ENCODE measurements around the gene HTT-AS.

GRCh38 chr4:3075652-3075981 lies 1.3 kb upstream of the HTT-AS start:
- TF ChIP-seq, protein P1, sequence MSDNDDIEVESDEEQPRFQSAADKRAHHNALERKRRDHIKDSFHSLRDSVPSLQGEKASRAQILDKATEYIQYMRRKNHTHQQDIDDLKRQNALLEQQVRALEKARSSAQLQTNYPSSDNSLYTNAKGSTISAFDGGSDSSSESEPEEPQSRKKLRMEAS (IDR thresholded peaks at IDR 0.05; ENCODE audit: low read depth, low read length), result no peak
- no peak for TF ChIP-seq CTCF (IDR thresholded peaks at IDR 0.05; ENCODE audit: low read depth, low read length)

Measured in NB4 (cell line).